Loucy (cell line): ENCODE data around the gene TNIP2.

Experiments used
- H2AFZ ChIP-seq: fragments of 200-600 bp; sonication (generic); 2 replicates; pipeline ENCODE4 v1.6.0; 2016; ENCODE audit warnings: antibody characterized with exemption, mild to moderate bottlenecking, low read length, moderate library complexity
- H3F3A ChIP-seq: fragments of 200-600 bp; 2 replicates; pipeline ENCODE4 v1.6.0; 2016; ENCODE audit warnings: antibody characterized with exemption, low read depth, mild to moderate bottlenecking
- H3K27me3 ChIP-seq: fragments of 200-600 bp; sonication (generic); 2 replicates; pipeline ENCODE4 v1.6.1; 2014; ENCODE audit warnings: low read length, mild to moderate bottlenecking; ENCODE audit not compliant: insufficient read depth, poor library complexity, severe bottlenecking
- H3K36me3 ChIP-seq: fragments of 200-600 bp; sonication (generic); 2 replicates; pipeline ENCODE4 v1.6.1; 2016; ENCODE audit warnings: low read length; ENCODE audit not compliant: insufficient read depth
- H3K4me1 ChIP-seq: fragments of 200-600 bp; sonication (generic); 2 replicates; pipeline ENCODE4 v1.5.1; 2014; ENCODE audit warnings: low read length, mild to moderate bottlenecking; ENCODE audit not compliant: insufficient read depth, poor library complexity, severe bottlenecking
- H3K4me2 ChIP-seq: fragments of 200-600 bp; sonication (generic); 2 replicates; pipeline ENCODE4 v1.6.0; 2014; ENCODE audit warnings: antibody characterized with exemption, low read length, low read depth, mild to moderate bottlenecking; ENCODE audit not compliant: poor library complexity, severe bottlenecking
- H3K4me3 ChIP-seq: fragments of 200-600 bp; sonication (generic); 2 replicates; pipeline ENCODE4 v1.5.1; 2014; ENCODE audit warnings: low read length, mild to moderate bottlenecking, mixed read lengths; ENCODE audit not compliant: poor library complexity, severe bottlenecking
- H3K79me2 ChIP-seq: fragments of 200-600 bp; sonication (generic); 2 replicates; pipeline ENCODE4 v1.6.1; 2014; ENCODE audit warnings: low read length; ENCODE audit not compliant: insufficient read depth
- H3K9ac ChIP-seq: fragments of 200-600 bp; sonication (generic); 2 replicates; pipeline ENCODE4 v1.6.0; 2014; ENCODE audit warnings: mild to moderate bottlenecking, low read depth, low read length, moderate library complexity; ENCODE audit not compliant: poor library complexity, severe bottlenecking
- H3K9me2 ChIP-seq: fragments of 200-600 bp; sonication (generic); replicated peaks from 2 replicates; pipeline ENCODE4 v1.6.1; 2016; ENCODE audit warnings: low read depth, low read length, mixed read lengths
- H3K9me3 ChIP-seq: fragments of 200-600 bp; sonication (generic); 2 replicates; pipeline ENCODE4 v1.6.1; 2014; ENCODE audit warnings: mild to moderate bottlenecking, antibody characterized with exemption, low read length, low read depth; ENCODE audit not compliant: insufficient read depth
- H4K20me1 ChIP-seq: fragments of 200-600 bp; sonication (generic); 2 replicates; pipeline ENCODE4 v1.6.0; 2014; ENCODE audit warnings: antibody characterized with exemption, low read length, mild to moderate bottlenecking; ENCODE audit not compliant: insufficient read depth, poor library complexity, severe bottlenecking
- CTCF ChIP-seq: fragments of 200-600 bp; sonication (generic); conservative IDR thresholded peaks from 2 replicates; pipeline ENCODE4 v1.5.1; 2014; ENCODE audit warnings: mild to moderate bottlenecking, antibody characterized with exemption, low read length
- EZH2phosphoT487 ChIP-seq: fragments of 200-600 bp; IDR thresholded peaks from 2 replicates; pipeline ENCODE4 v1.6.1; 2018; ENCODE audit warnings: antibody characterized with exemption, mild to moderate bottlenecking, moderate library complexity, borderline replicate concordance

Gene TNIP2

GRCh38 chr4:2735869-2736268, 20.3 kb downstream of the TNIP2 start:
- no peaks in the 10 kb centered on the region for H4K20me1 ChIP-seq
- TF ChIP-seq EZH2phosphoT487 (no peak), CTCF (no peak)

GRCh38 chr4:2734612-2735011, 21.5 kb downstream of the TNIP2 start:
- Histone ChIP-seq H3K36me3 (peaks cover 32% of the 10 kb centered on the region; the same call in 1 of the 2 replicates), H3K9ac (no peak overlapping the region), H3K4me1 (no peaks in the 10 kb centered on the region), H3K27me3 (no peaks in the 10 kb centered on the region), H2AFZ (no peak overlapping the region), H3K9me3 (no peaks in the 10 kb centered on the region; the same call in 1 of the 2 replicates), H4K20me1 (no peaks in the 10 kb centered on the region), H3K9me2 (no peaks in the 10 kb centered on the region), H3K4me3 (no peak overlapping the region), H3F3A (no peaks in the 10 kb centered on the region), H3K4me2 (no peak overlapping the region), H3K79me2 (no peaks in the 10 kb centered on the region)
- TF ChIP-seq CTCF = no peak
- no peak for TF ChIP-seq EZH2phosphoT487

More at GRCh38 chr4:2735869-2736268, 20.3 kb downstream of the TNIP2 start:
- Histone ChIP-seq H2AFZ (no peak overlapping the region), H3K36me3 (peaks cover 28% of the 10 kb centered on the region; the same call in 1 of the 2 replicates), H3K4me1 (no peaks in the 10 kb centered on the region), H3K4me2 (no peak overlapping the region), H3K4me3 (no peak overlapping the region), H3K9ac (no peak overlapping the region), H3K9me3 (no peaks in the 10 kb centered on the region; the same call in 1 of the 2 replicates), H3K9me2 (no peaks in the 10 kb centered on the region), H3K27me3 (no peaks in the 10 kb centered on the region), H3F3A (no peaks in the 10 kb centered on the region), H3K79me2 (no peaks in the 10 kb centered on the region)

GRCh38 chr4:2733844-2734574, 22.1 kb downstream of the TNIP2 start:
- no peak for TF ChIP-seq EZH2phosphoT487
- no peak for TF ChIP-seq CTCF
- no peak overlapping the region for H2AFZ ChIP-seq
- H3K4me3 ChIP-seq = no peak overlapping the region
- H3K27me3 ChIP-seq = no peaks in the 10 kb centered on the region
- no peaks in the 10 kb centered on the region for H3K79me2 ChIP-seq
- no peaks in the 10 kb centered on the region for H3F3A ChIP-seq
- peaks cover 36% of the 10 kb centered on the region; the same call in 1 of the 2 replicates for H3K36me3 ChIP-seq
- H3K9me2 ChIP-seq = no peaks in the 10 kb centered on the region
- H3K4me1 ChIP-seq = no peaks in the 10 kb centered on the region
- H3K9me3 ChIP-seq = no peaks in the 10 kb centered on the region; the same call in 1 of the 2 replicates
- no peak overlapping the region for H3K9ac ChIP-seq
- no peak overlapping the region for H3K4me2 ChIP-seq
- no peaks in the 10 kb centered on the region for H4K20me1 ChIP-seq
